ENCODE data around the gene SFTA2.

The SFTA2 gene

DNA sequence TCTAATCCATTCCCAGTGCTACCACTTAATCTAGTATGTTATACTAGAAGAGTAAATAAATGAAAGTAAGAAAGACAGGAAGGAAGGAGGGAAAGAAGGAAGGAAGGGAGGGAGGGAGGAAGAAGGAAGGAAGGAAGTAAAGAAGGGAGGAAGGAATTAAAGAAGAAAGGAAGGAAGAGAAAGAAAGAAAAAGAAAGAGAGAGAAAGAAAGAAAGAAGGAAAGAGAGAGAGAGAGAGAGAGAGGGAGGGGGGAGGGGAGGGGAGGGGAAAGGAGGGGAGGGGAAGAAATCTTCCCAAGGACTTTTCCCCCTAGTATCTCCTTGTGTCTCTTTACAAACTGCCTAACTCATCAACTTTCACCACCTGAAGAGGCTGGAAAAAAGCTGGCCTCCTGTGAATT is 30.7 kb upstream of the SFTA2 start:
- H3K4me3 ChIP-seq (replicated peaks; ENCODE audit: low read depth, low read length) = no peak overlapping the region
- H3K27me3 ChIP-seq (replicated peaks; ENCODE audit: control insufficient read depth, insufficient read depth, low read length) = no peaks in the 10 kb centered on the region
- no peak for DNase-seq (ENCODE audit: extremely low read depth, insufficient read length)
- TF ChIP-seq, protein P1, sequence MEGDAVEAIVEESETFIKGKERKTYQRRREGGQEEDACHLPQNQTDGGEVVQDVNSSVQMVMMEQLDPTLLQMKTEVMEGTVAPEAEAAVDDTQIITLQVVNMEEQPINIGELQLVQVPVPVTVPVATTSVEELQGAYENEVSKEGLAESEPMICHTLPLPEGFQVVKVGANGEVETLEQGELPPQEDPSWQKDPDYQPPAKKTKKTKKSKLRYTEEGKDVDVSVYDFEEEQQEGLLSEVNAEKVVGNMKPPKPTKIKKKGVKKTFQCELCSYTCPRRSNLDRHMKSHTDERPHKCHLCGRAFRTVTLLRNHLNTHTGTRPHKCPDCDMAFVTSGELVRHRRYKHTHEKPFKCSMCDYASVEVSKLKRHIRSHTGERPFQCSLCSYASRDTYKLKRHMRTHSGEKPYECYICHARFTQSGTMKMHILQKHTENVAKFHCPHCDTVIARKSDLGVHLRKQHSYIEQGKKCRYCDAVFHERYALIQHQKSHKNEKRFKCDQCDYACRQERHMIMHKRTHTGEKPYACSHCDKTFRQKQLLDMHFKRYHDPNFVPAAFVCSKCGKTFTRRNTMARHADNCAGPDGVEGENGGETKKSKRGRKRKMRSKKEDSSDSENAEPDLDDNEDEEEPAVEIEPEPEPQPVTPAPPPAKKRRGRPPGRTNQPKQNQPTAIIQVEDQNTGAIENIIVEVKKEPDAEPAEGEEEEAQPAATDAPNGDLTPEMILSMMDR (IDR thresholded peaks at IDR 0.05; ENCODE audit: insufficient read depth, low read length, poor library complexity, severe bottlenecking) = no peak
- no peaks in the 10 kb centered on the region for H3K36me3 ChIP-seq (ENCODE audit: control insufficient read depth, insufficient read depth, low read length)

DNA sequence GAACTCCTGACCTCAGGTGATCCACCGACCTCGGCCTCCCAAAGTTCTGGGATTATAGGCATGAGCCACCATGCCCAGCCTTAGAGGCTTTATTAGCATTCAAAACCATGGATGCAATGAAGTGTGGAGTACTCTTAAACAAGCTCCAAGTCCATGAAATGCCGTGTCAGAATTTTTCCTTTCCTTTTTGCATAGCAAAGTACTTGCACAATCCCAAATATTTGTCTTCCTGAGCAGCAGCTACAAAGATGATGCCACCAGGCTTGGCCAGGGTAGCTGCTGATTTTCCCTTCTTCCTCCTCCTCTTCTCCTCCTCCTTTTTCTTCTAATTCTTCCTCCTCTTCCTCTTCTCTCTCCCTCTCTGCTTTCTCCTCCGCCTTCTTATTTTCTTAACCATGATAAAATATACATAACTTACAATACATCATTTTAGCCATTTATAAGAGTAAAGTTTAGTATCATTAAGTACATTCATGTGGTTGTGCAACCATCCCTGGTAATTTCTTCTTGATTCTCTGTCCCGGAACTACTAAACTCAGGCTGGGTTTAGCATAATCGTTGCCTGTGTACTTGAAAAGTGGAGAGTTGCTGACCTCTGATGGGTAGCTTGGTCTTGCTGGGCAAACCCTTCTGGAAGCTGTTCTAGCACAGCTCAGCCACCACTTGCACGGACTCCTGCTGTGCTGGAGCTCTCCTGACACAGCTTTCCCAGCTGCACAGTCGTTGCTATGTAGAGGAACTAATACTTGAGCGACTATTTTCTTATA is 29.1 kb upstream of the SFTA2 start:
- DNase-seq (ENCODE audit: extremely low read depth, insufficient read length) = no peak
- no peaks in the 10 kb centered on the region for H3K27me3 ChIP-seq (replicated peaks; ENCODE audit: control insufficient read depth, insufficient read depth, low read length)
- no peaks in the 10 kb centered on the region for H3K36me3 ChIP-seq (ENCODE audit: control insufficient read depth, insufficient read depth, low read length)
- TF ChIP-seq, protein P1 (IDR thresholded peaks at IDR 0.05; ENCODE audit: insufficient read depth, low read length, poor library complexity, severe bottlenecking) = no peak
- H3K4me3 ChIP-seq (replicated peaks; ENCODE audit: low read depth, low read length) = no peak overlapping the region

DNA sequence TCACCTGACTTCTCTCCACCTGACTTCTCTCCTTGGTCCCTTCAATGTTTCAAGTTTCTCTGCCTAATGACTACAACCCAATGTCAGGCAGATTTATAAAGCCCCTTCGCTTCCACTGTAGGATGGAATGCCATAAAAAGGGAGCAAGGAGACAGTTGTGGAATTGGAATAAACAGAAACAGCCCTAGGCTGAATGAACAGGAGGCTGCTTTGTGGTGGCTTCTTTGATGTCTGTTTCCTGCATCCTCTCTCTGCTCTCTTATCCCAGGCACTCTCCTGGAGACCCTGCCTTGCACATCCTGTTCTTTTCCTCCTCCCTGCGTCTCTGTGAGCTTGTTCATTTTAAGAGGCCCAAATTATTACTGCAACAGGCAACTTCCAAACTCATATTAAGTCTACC is 25.7 kb upstream of the SFTA2 start:
- Histone ChIP-seq H3K4me3 (replicated peaks; ENCODE audit: low read depth, low read length) (no peak overlapping the region), H3K36me3 (ENCODE audit: control insufficient read depth, insufficient read depth, low read length) (no peaks in the 10 kb centered on the region), H3K27me3 (replicated peaks; ENCODE audit: control insufficient read depth, insufficient read depth, low read length) (no peaks in the 10 kb centered on the region)
- TF ChIP-seq, protein P1 (IDR thresholded peaks at IDR 0.05; ENCODE audit: insufficient read depth, low read length, poor library complexity, severe bottlenecking) = no peak
- no peak for DNase-seq (ENCODE audit: extremely low read depth, insufficient read length)

DNA sequence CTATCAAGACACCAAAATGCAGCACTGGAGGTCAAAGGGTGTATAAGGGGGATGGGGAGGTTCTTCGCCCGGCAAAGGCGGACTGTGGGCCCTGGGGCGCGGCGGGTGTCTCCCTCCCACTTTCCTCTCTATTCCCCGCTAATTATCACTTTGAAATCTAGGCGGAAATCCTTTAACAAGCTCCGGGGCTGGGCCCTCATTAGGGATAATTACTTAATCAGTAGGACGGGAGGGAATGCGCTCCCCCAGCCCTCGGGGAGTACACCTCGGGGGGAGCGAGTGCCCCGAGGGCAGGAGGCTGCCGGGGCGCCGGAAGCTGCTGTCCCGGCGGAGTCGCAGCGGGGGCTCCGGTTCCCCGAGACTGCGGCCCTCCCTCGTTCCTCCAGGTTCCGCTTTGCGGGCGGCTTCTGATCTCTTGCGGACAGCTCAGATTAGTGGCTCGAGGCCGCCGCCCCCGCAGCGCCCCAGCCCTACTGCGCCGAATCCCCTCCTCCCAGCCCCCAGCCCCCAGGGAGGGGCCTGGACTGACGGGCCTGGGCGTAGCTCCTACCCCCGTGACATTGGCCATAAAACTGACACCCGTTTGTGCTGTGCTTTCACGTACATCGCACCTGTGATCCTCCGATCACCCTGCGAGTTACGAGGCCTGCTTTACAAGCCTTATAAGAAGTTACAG is 23.5 kb upstream of the SFTA2 start:
- Histone ChIP-seq H3K27me3 (replicated peaks; ENCODE audit: control insufficient read depth, insufficient read depth, low read length) (no peaks in the 10 kb centered on the region), H3K4me3 (replicated peaks; ENCODE audit: low read depth, low read length) (peak overlapping the region; percentile 54), H3K36me3 (ENCODE audit: control insufficient read depth, insufficient read depth, low read length) (no peaks in the 10 kb centered on the region)
- TF ChIP-seq, protein P1 (IDR thresholded peaks at IDR 0.05; ENCODE audit: insufficient read depth, low read length, poor library complexity, severe bottlenecking) = no peak
- DNase-seq (ENCODE audit: extremely low read depth, insufficient read length) = peak; percentile 92

DNA sequence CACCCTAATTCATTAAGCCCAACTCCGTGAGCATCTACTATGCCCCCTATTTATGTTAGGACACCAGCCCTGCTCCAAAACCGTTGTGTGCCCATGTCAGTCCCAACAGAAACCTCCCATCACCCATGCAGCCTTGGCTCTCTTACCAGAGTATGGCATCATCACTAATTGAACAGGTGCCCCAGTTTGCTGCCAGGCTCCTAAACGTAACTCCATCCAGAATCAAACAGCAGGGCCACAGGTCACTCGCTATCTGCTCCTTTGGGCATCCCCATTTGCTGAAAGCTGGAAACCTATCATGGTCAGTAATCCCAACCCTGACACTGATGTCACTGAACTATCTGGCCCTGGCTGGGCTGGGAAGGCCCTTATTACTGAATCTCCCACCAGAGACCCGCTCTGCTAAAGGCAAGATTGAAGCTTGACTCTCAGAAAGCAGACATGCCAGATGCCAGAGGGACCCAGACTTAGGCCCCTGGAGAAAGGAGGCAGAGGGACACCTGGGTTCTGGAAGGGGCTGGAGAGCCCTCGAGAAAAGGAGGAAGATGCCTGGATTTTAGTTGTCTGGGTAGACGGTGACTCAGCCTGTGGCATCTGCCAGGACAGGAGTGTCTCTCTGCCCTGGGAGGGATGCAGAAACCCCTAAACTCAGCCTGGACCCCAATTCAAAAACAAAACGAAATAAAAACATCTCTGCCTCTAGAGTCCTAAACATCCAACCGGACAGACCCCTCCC is 22.8 kb upstream of the SFTA2 start:
- TF ChIP-seq, protein P1 (IDR thresholded peaks at IDR 0.05; ENCODE audit: insufficient read depth, low read length, poor library complexity, severe bottlenecking) = no peak
- Histone ChIP-seq H3K36me3 (ENCODE audit: control insufficient read depth, insufficient read depth, low read length) (no peaks in the 10 kb centered on the region), H3K4me3 (replicated peaks; ENCODE audit: low read depth, low read length) (peak overlapping the region; percentile 54), H3K27me3 (replicated peaks; ENCODE audit: control insufficient read depth, insufficient read depth, low read length) (no peaks in the 10 kb centered on the region)
- DNase-seq (ENCODE audit: extremely low read depth, insufficient read length) = no peak

Data from GM06990 (cell line).